A549 (cell line): ENCODE data around the gene UNKL.

Experiments
- CEBPB ChIP-seq, 2 experiments: fragments of >200 bp in 1 of 2; sonication (Bioruptor Twin) in 1 of 2; formaldehyde crosslinking in 1 of 2; IDR thresholded peaks; 2 replicates each; pipeline ENCODE4 v1.6.1; 2012 to 2016
- EP300 ChIP-seq, 2 experiments: fragments of >200 bp; sonication (Bioruptor Twin); formaldehyde crosslinking; IDR thresholded peaks; 2 replicates in 1 of 2; 3 replicates in 1 of 2; pipeline ENCODE4 v1.6.1; 2016 to 2017
- MAZ ChIP-seq: fragments of 150-350 bp; IDR thresholded peaks from 2 replicates; pipeline ENCODE4 v1.6.1; 2014; ENCODE audit warnings: antibody characterized with exemption, low read depth, low read length, borderline replicate concordance
- NR3C1 ChIP-seq: fragments of >200 bp; sonication (Bioruptor Twin); formaldehyde crosslinking; IDR thresholded peaks from 3 replicates; pipeline ENCODE4 v1.6.1; 2017
- POLR2A ChIP-seq: IDR thresholded peaks from 2 replicates; pipeline ENCODE4 v1.6.1; 2012; ENCODE audit warnings: mild to moderate bottlenecking, low read length
- RAD21 ChIP-seq, 2 experiments: fragments of >200 bp in 1 of 2; sonication (Bioruptor Twin) in 1 of 2; formaldehyde crosslinking in 1 of 2; IDR thresholded peaks in 1 of 2; conservative IDR thresholded peaks in 1 of 2; 2 replicates in 1 of 2; 3 replicates in 1 of 2; pipeline ENCODE4 v1.6.1; 2012 to 2018; ENCODE audit warnings: inconsistent platforms in 1 of 2
- RNF2 ChIP-seq: fragments of 200-600 bp; sonication (generic); IDR thresholded peaks from 2 replicates; pipeline ENCODE4 v1.6.1; 2016; ENCODE audit warnings: low read depth, mild to moderate bottlenecking, antibody characterized with exemption, moderate library complexity, borderline replicate concordance
- ZSCAN20 ChIP-seq: fragments of 250-450 bp; sonication (Bioruptor Pico); IDR thresholded peaks from 2 replicates; pipeline ENCODE4 v1.8.0; 2022; ENCODE audit warnings: mild to moderate bottlenecking, moderate library complexity
- TF ChIP-seq, protein P1 (sequence below): fragments of 450-650 bp; IDR thresholded peaks from 2 replicates; pipeline ENCODE4 v1.6.1; 2014; ENCODE audit warnings: antibody characterized with exemption
- TF ChIP-seq, protein P2 (sequence below): fragments of 150-350 bp; IDR thresholded peaks from 2 replicates; pipeline ENCODE4 v1.6.1; 2014; ENCODE audit warnings: low read depth, mild to moderate bottlenecking, low read length
- TF ChIP-seq, protein P3 (sequence below): fragments of >200 bp; sonication (Bioruptor Twin); formaldehyde crosslinking; IDR thresholded peaks from 3 replicates; pipeline ENCODE4 v1.5.1; 2016

DNA sequence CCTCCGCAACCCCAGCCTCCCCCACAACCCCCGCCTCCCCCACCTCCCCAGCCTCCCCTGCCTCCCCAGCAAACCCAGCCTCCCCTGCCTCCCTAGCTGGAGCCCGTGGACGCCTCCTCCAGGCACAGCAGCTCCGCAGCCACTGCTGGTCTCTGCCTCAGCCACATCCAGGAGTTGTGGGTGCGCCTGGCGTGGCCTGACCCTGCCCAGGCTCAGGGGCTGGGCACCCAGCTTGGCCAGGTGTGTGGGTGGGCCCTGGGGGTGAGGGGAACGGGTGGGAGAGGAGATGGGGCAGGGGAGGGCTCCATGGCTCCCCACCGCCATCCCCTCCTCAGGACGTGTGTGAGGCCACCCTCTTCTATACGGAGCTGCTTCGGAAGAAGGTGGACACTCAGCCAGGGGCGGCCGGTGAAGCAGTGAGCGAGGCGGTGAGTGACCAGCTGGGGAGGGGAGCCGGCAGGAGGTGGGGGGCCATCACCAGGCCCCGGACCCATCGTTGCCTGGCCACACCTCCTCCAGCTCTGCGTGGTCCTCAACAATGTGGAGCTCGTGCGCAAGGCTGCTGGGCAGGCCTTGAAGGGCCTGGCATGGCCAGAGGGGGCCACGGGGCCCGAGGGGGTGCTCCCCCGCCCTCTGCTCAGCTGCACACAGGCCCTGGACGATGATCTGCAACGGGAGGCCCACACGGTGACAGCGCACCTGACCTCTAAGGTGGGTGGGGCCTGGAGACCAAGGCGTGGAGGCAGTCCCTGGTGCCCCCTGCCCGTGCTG lies 68.7 kb downstream of the UNKL start:
- TF ChIP-seq, protein P1, sequence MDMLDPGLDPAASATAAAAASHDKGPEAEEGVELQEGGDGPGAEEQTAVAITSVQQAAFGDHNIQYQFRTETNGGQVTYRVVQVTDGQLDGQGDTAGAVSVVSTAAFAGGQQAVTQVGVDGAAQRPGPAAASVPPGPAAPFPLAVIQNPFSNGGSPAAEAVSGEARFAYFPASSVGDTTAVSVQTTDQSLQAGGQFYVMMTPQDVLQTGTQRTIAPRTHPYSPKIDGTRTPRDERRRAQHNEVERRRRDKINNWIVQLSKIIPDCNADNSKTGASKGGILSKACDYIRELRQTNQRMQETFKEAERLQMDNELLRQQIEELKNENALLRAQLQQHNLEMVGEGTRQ: no peak
- no peak for TF ChIP-seq RAD21 (conservative IDR thresholded peaks at IDR 0.05 in 1 of 2, IDR thresholded peaks at IDR 0.05 in 1 of 2)
- TF ChIP-seq, protein P2, sequence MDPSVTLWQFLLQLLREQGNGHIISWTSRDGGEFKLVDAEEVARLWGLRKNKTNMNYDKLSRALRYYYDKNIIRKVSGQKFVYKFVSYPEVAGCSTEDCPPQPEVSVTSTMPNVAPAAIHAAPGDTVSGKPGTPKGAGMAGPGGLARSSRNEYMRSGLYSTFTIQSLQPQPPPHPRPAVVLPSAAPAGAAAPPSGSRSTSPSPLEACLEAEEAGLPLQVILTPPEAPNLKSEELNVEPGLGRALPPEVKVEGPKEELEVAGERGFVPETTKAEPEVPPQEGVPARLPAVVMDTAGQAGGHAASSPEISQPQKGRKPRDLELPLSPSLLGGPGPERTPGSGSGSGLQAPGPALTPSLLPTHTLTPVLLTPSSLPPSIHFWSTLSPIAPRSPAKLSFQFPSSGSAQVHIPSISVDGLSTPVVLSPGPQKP: no peak
- TF ChIP-seq, protein P3, sequence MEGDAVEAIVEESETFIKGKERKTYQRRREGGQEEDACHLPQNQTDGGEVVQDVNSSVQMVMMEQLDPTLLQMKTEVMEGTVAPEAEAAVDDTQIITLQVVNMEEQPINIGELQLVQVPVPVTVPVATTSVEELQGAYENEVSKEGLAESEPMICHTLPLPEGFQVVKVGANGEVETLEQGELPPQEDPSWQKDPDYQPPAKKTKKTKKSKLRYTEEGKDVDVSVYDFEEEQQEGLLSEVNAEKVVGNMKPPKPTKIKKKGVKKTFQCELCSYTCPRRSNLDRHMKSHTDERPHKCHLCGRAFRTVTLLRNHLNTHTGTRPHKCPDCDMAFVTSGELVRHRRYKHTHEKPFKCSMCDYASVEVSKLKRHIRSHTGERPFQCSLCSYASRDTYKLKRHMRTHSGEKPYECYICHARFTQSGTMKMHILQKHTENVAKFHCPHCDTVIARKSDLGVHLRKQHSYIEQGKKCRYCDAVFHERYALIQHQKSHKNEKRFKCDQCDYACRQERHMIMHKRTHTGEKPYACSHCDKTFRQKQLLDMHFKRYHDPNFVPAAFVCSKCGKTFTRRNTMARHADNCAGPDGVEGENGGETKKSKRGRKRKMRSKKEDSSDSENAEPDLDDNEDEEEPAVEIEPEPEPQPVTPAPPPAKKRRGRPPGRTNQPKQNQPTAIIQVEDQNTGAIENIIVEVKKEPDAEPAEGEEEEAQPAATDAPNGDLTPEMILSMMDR: no peak
- no peak for TF ChIP-seq EP300 (IDR thresholded peaks at IDR 0.05)
- TF ChIP-seq POLR2A: no peak
- no peak for TF ChIP-seq CEBPB (IDR thresholded peaks at IDR 0.05)
- no peak for TF ChIP-seq NR3C1
- no peak for TF ChIP-seq MAZ
- no peak for TF ChIP-seq ZSCAN20
- TF ChIP-seq RNF2: no peak
